Measurements from ENCODE around the gene PLBD2. TPM values are rescaled to one million over a fixed set of nuclear protein-coding genes. Genes with fewer than 3 reads are reported as not detected.
A peak's percentile ranks its signal among the peaks of the same experiment; 100 is the strongest.

PLBD2 gene
- total and polyA plus RNA-seq, 9 of the 15 experiments (the other 6 are each of a cell fraction or from before 2014, with no cell fraction given), result 2.4 to 37.4 (median 6.0) TPM

- TF ChIP-seq TFAP4 (CRISPR knock-in tag; IDR thresholded peaks at IDR 0.05; ENCODE audit: borderline replicate concordance) (peak; percentile 9; the same call in 1 of the 2 replicates), ZNF507 (tag; conservative IDR thresholded peaks at IDR 0.05) (no peak), MECOM (CRISPR knock-in tag; IDR thresholded peaks at IDR 0.05) (no peak), ETV5 (CRISPR knock-in tag; IDR thresholded peaks at IDR 0.05; ENCODE audit: low read depth) (0 out of 2 replicates have a peak, but pooled peaks have one; percentile 19), SIN3A (IDR thresholded peaks at IDR 0.05; ENCODE audit: borderline replicate concordance in 2 of 2, control insufficient read depth in 1 of 2, low read depth in 2 of 2, low read length in 2 of 2) (peak in 1 of 2 experiments; percentile 63; a peak in 1 of 4 replicates), MTA2 (IDR thresholded peaks at IDR 0.05; ENCODE audit: low read depth) (no peak), ZBTB2 (IDR thresholded peaks at IDR 0.05) (no peak), SLC30A9 (CRISPR knock-in tag; IDR thresholded peaks at IDR 0.05) (no peak), UBTF (IDR thresholded peaks at IDR 0.05; ENCODE audit: borderline replicate concordance in 1 of 2, low read depth in 2 of 2, low read length in 2 of 2) (peak; percentile 57 to 71; a peak in 2 of 4 replicates), TARDBP (IDR thresholded peaks at IDR 0.05) (0 out of 2 replicates have a peak, but pooled peaks have one; percentile 61), HES1 (IDR thresholded peaks at IDR 0.05; ENCODE audit: low read depth) (no peak), FIP1L1 (IDR thresholded peaks at IDR 0.05; ENCODE audit: low read depth, low read length, poor library complexity, severe bottlenecking) (peak; percentile 52), HCFC1 (IDR thresholded peaks at IDR 0.05; ENCODE audit: low read depth, low read length) (no peak), CBFA2T3 (IDR thresholded peaks at IDR 0.05) (no peak), ZNF354B (CRISPR knock-in tag; IDR thresholded peaks at IDR 0.05) (no peak), MAFG (tag; conservative IDR thresholded peaks at IDR 0.05) (no peak), POLR2B (IDR thresholded peaks at IDR 0.05; ENCODE audit: low read depth, partially characterized antibody) (peak; percentile 82), TAF7 (tag; IDR thresholded peaks at IDR 0.05) (no peak), ZNF263 (CRISPR knock-in tag; IDR thresholded peaks at IDR 0.05; ENCODE audit: borderline replicate concordance) (no peak), ZNF197 (CRISPR knock-in tag; IDR thresholded peaks at IDR 0.05; ENCODE audit: low read depth) (no peak), E2F6 (IDR thresholded peaks at IDR 0.05; ENCODE audit: borderline replicate concordance in 1 of 2, extremely low read depth in 1 of 2, insufficient read depth in 1 of 2, insufficient read length in 1 of 2, low read depth in 1 of 2, low read length in 1 of 2, poor library complexity in 1 of 2, severe bottlenecking in 1 of 2) (peak; percentile 60 to 85), SMARCA4 (IDR thresholded peaks at IDR 0.05) (no peak)
Observed at GRCh38 chr12:113334786-113335539, 23.4 kb upstream of the PLBD2 start, which contains the start of gene SLC8B1 (continued).

Measured in K562 (cell line).